Kidney tubule cell (primary cell): Measurements from ENCODE around the gene AHDC1.

ENCODE experiments used
- DNase-seq: peaks from one replicate; pipeline ENCODE4 v3.0.0-alpha.2; 2018; ENCODE audit warnings: low spot score

AHDC1 gene

DNA sequence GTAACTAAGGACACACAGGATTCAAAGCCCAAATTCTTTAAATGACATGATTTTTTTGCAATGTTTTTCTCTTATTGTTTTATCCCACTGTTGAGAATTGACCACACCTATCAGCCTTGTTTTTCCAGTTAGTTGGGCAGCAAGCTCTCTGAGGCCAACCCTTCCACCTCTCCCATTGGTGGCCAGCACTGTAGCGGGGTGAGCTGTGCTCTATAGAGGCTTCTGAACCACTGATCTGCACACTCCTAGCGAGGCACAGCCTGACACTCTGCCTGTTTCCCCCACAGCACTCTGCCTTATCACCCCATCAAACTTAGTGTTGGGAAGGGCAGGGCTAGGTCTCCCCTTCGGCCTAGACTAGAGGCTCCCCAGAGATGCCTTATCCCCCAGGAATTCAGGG lies 19.5 kb downstream of the AHDC1 start:
- DNase-seq: no peak

DNA sequence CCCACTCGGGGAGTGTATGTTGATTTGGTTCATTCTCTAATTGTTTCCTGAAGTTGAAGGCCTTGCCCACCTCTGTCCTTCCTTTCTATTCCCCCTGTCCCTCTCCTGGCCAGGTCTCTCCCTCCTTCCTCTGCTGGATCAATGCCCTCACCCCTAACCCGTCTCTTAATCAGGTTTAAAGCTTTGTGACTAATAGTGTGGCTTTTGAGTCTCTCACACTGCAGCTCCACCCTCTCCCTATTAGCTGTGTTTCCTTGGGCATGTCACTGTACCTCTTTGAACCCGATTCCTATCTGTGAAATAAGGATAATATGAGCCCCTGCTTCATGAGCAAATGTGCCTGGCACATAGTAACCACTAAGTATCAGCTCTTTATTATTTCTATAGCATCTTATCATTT lies 20.5 kb downstream of the AHDC1 start:
- no peak for DNase-seq

DNA sequence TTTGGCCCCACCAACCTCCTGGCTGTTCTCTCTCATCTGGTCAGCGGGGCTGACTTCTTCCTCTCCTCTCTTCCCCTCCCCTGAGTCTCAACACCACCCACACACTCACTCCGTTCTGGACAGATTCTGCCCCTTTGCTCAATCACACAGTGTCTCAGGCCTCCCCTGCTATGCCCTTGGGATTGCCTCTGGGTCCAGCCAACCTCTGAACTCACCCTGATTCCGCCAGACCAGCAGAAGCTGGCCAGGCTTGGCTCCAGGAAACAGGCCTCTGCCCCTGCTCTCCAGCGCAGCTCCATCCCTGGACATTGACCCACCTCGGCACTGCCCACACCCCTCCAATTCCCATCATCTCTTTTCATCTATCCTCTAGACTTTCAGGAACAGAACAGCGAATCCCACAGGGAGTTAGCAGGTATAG lies 22.1 kb downstream of the AHDC1 start:
- no peak for DNase-seq

DNA sequence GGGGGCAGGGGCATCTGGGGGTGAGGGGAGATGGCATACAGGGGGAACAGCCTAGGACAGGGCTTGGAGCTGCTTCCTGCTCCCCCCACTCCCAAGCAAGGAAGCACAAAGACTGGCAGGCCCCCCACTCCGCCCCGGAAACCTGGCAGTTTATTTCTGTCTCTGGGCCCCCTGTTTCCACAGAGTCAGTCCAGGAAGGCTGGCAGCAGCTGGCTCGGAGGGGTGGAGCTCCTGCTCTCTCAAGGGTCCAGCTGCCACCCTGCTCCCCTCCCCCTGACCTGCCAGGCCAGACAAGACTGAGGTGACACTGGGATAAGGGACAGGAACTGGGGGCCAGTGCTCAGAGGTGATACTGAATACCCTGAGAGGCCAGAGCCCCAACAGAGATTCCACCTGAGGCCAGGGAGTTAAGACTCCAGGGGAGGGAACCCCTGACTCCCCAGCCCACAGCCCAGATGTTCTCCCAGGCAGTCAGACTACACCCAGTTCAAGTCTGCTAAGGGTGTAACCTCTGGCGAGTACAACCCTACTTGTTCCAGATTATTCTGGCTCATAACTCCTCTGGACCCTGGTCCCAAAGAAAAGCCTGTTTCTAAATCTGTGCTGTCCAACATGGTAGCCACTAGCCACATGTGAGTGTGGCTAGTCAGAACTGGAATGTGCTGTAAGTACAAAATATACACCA lies 26.3 kb downstream of the AHDC1 start:
- no peak for DNase-seq

DNA sequence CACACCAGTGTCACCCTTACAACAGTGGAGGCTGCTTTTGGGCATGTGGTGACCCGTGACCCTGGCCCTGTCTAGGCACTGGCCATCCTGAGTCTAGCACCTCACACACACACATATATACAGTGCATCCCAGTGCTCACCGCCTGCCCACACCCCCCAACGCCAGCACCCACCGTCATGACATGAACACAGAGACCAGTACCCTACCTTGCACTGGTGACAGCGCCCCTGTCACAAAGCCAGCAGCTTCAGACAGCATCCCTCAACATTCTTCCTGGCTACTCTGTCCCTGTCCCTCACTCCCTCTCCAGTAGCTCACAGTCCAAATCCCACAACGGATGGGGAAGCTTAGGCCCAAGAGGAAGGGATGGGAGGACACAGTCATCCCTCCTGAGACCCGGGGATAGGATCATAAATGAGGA lies 27.1 kb downstream of the AHDC1 start:
- DNase-seq: no peak

DNA sequence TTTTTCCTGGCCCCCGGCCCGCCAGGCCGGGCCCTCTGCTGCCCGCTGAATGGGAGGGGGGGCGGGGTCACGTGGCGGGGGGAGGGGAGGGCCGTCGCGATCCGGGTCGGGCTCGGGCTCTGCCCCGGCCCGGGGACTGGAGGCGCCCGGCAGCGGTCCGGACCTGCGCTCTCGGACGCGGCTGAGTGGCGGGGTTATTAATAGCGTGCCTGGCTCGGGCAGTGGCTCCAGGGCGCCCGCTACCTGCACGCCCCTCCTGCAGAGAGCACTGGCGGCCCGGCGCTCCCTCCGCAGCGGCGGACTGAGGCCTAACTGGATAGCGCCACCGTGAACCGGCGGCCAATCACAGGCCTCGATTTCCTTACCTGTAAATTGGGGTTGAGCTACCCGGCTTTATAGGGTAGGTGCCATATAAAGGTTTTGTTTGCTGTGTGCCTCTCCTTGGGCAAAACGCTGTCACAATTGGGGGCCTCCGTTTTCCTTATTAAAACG lies 28.1 kb downstream of the AHDC1 start:
- peak; percentile 68 for DNase-seq

DNA sequence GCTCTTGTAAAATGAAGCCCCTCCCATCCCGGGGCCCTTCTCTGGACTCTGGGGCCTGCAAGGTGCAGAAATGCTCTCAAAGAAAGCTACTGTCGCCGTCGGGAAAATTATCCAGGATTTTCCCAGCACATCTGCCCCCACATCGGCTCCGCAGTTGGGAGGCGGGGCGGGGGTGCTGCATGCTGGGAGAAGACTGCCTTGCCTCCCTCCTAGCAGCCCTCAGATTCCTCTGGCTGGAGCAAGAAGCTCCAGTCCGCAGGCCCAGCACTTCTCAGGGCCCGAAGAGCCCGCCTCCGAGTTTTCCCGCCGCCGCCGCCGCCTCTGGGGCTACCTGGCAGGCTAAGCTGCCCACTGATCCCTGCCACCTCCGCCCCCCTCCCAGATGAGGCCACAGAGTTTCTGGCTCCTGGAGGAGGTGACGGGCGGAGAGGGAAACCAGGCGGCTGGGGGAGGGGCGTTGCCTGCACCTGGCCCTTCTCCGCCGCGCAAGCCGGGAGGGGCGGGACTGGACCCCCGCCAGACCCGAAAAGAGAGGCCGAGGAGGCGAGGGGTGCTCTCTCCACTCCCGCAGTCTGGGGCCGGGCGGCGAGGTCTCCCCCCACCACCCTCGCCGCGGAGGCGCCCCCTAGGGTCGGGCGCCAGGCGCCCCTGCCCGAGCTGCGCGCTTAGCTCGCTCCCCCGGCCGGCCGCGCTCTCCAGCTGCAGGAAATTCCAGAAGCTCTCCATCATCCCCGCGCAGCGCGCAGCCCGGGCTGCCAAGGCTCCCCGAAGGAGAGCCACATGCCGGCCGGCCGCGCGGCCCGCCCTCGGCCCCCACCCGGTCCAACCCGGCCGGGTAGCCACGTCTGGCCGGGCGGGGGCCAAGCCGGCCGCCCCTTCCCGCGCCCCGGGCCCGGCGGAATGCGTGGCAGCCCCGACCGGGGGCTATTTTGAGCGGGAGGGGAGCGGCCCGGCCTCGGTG lies 28.8 kb downstream of the AHDC1 start:
- peak; percentile 84 for DNase-seq

DNA sequence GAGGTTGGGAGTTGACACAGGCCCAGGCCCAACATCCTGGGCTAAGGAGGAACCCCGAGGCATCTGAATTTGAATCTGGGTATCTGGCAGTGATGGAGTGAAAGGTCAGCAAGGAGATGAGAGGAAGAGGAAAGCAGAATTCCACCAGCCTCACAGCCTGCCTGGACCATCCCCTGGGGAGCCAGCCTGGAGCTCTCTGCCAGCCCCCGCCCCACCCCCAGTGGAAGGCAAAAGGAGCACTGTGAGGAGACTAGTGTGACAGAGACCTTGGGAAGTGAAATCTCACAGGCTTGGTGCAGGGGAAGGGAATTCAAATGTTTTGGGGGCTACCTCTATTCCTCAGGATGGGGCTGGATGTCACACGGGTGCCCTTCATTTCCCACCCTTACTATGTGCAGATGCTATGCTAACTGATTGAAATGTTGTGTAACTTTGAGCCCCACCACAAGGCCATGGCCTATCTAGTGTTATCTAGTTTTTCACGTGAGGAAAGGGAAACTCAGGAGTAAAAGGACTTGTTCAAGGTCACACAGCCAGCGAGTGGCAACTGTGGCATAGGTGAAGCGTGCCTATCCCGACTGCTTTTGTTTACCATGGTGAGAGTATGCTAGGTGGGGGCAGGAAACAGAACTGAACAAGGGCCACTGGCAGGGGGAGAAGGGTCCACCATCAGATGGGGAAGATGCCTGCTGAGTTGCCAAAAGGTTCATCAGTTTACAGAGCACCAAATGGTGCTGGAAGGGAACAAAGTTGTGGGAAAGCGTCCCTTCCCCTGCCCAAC lies 29.8 kb downstream of the AHDC1 start:
- DNase-seq: no peak

DNA sequence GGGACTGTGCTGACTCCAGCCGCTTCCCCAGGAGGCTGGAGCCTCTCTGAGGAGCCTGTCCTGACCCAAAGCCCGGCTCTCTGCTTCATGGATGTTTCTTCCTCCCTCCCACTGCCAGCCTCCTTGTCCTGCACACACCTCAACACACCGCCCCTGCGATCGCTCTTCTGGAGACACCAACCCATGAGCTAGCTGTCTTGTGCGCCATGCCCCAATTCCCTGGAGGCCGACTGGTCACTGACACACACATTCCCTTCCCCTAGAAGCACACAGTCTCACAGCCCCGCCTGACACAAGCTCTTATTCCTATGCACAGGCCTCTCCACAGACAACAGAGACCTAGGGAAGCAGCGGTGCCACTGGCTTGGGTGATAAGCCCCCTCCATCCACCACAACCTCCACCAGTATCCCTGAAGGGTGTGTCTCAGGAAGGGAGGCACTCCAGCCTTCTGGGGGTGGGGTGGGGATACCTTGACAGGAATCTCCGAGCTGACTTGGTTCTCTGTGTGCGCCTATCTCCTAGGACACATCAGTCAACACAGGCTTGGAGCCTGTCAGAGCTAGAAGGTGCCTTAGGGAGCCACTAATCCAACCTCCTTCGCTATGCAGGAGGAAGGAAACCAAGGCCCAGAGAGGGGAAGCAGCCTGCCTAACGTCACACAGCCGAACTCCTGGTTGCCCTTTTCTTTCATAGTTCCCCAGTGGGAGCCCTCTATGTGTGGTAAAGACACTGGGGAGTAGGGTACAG lies 31.1 kb downstream of the AHDC1 start:
- peak; percentile 65 for DNase-seq

DNA sequence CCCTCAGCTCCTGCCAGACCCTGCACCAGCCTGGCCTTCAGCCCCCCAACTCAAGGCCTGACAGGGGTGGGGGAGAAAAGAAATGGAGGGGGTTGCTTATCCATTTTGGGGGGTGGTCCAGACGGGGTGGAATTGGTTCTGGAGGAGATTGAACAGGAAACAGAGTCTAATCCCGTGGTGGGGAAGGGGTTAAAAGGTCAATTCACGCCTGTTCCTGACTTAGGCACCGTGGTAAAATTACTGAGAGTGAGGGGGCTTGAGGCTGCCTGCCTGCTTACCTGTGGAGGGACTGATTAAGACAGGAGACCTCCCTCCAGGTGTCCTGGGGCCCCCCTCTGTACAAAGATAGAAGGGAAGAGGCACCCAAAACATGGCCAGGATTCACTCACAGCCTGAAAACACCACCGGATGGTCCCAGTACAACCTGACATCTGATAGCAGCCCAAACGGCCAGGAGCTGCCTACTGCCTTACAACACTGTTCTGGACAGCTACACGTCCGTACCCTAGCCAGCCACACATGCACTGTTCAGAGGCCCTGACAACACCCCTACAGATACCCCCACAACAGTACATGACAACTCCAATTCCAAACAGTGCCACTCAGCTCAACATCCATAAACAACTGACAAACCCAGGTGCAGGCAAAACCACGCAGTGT lies 31.8 kb downstream of the AHDC1 start:
- no peak for DNase-seq

DNA sequence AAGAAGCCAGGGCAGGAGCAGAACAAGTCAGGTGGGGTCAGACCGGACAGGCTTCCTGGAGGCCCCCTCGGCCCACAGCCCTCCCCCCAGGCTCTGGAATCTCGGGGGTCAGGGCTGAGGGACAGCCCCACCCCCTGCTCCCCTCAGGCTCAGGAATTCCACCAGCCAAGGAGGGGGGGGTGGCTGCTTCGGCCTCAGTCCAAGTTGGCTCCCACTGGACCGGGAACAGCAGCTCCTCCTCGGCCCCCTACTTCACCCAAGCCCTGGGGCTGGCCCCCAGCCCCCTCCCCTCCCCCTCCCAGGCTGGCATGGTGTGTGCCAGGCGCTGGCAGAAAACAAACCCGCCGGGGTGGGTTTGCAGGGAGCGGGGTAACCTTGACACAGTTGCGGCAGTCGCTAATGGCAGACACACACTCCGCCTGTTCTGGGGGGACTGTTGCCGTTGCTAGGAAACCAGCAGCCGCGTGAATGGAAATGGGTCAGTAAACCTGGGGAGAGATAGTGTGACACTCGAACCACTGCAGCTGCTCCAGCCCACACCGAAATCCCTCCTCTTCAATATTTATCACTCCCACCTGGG lies 32.4 kb downstream of the AHDC1 start:
- DNase-seq: no peak

DNA sequence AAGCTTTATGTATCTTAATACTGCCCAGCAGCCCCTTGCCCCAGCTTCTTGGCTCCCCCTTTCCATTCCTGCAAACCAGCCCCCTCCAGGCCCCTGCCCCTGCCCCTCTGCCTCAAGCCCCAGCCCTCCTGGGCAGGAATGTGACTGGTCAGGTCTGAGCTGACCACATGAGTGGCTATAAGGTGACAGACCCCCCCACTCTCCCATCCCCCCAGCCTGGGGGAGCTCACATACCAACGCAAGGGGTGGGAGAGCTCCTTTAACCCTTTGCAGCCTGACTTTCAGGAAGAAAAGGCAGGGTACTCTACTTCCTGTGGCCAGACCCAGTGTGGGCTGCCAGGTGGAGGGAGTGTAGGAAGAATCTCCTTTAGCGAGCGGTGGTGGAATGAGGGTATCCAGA lies 33.2 kb downstream of the AHDC1 start:
- no peak for DNase-seq

DNA sequence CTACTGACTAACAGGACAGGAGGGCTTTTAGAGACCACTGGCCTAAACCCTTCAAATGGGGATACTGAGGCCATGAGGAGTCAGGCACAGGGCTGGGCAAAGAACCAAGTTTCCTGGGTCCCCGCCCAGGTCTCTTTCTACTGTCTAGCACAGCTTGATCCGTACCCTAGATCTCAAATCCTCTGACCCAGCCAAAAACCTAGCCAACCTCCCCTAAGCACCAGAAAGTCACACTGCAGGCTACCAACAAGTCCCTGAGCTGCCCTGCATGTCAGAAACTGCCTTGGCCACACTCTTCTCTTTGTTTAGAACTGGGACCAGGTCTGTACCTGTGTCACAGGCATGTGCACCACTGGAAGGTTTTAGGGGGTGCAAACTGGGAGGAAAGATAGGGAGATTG lies 33.6 kb downstream of the AHDC1 start:
- DNase-seq: no peak

DNA sequence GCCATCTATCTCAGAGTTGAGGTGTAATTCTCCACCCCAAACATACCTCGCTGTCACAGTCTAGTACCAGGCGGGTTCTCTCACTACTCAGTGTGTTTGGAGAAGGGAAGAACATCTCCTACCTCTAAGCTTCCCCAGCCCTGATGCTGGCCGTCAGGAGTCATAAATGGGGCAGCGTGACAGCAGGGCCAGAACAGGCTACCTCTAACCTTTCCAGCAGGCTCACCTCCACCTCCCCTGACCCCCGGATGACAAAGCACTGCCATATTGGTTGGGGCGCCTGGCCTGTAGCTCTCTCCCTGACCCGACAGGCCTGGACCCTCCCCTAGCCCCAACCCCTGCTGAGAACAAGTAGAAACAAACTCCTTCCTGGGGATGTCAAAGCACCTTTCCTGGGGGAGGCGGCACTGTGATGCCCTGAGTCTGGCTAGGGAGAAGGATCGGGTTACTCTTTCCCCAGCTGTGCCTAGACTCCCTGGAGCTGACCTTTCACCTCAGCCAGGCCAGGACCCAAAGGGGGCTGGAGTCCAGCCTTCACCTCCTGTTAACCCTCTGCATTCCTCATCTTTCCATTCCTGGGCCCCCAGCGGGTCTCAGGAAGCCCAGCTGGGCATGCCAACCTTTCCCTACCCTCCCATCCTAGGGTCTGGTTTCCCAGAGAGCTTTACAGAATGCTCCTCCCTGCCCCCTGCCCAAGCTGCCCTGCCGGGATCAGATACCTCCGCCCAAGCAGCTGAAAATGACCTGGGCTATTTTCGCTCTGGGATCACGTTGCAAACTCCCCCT lies 34.2 kb downstream of the AHDC1 start:
- DNase-seq: no peak

DNA sequence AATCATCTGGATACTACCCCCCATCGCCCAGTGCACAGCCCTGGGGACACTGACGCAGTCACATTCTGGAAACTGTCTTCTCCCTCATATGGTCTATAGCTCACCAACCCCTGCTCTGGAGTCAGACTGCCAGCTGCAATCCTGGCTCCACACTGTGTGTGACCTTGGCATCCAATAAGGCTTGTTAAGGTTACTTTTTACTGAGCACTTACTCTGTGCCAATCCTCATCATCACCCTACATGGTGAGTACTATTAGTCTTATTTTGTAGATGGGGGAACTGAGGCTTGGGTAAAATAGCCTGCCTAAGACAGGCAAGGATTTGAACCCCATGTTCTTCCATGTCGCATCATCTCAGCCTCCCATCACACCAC lies 34.9 kb downstream of the AHDC1 start:
- no peak for DNase-seq

DNA sequence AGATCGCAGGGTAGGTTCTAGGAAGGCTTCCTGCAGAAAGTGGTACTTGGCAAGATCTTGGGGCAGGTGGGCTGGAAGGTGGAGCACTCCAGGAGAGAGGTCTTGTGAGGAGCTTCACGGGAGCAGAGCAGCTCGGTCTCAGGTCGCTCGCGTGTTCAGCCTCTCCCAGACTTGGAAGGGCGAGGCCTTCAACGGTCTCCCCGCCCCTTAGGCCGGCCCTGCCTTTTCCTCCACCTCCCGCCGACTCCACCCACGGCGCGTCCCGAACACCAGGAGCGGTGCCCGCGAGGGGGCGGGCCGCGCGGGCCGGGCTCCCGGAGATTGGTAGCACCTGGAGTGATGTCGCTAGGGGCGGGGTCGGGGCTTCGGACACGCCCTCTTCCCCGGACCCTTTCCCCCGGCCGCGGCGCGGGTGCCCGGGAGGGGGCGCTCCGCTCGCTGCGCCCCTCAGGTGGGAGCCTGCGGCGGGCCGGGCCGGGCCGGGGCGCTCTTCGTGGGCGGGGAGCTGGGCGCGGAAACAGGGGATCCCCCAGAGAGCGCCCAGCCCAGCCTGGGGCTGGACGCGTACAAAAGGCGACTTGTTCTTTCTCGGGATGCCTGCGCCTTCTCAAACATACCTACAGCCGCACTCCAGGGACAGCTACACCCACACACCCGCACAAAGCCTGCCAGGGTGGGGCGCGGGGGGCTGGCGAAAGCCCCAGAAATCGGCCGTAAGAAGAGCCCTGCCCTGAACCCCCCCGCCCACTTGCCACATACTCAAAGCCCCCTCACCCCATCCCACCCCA lies 35.5 kb downstream of the AHDC1 start:
- DNase-seq: peak; percentile 97

DNA sequence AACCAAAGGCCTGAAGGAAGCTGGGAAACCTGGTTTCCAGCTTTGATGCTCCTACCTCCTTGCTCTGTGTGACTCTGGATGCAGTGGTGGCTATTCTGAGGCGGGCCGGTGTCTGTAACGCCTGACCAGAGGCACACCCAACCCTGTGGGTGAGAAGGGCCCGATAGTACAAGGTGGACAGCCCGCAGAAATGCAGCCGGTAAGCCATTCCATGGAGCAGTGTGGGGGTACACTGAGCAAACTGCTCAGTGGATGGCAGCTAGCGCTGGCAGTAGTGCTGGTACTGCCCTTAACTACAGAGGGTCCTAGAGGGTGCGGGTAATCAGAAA lies 36.0 kb downstream of the AHDC1 start:
- DNase-seq: no peak

DNA sequence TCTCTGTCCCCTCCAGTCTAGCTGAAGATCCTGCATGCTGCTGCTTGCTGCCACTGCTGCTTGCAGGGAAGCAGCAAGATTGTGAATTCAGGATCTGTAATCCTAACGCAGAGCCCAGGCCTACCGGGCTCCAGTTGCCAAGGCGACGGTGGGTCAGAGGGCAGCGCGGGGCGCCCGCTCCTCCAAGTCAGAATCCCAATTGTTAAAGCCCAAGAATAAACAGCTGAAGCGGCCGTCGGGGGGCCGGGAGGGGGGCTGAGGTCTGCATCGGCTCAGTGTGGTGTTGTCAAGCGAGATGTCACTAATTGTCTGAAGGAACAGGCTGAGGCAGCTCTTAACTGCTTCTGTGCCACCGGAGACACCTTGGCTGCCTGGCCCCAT lies 36.8 kb downstream of the AHDC1 start:
- DNase-seq: no peak

DNA sequence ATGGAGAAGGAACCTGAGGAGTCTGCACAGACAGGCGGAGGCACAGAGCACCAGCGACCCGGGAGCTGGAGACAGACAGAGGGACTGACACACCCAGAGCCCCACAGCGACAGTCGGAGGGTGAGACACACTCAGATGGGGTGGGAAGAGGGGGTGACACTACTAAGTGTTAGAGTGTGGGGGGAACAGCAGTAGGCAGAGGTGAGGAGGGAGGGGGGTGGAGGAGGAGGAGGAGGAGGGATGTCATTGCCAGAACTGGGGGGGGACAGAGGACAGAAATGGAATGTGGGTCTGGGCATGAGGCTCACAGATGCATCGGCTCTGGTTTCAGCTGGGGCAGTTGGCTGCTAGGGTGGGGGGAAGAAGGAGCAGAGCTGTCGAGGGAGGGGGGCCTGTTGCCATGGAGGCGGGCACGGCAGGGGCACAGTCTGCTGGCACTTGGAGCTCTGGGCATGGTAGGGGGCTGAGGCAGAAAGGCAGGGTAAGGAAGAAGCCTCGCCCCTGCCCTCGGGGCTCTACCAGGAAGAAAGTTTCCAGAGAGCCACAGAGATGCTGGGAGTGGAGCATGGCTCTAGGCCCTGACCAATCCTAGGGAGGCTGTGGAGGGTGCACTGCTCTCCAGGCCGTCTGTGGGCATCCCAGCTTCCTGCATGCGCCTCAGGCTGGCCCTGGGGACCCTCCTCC lies 37.3 kb downstream of the AHDC1 start:
- DNase-seq: no peak
